Measurements from ENCODE around the gene INPP5K.

The INPP5K gene

GRCh38 chr17:1516388-1517161 is at the start of gene INPP5K (continued):
- TF ChIP-seq, protein P1, sequence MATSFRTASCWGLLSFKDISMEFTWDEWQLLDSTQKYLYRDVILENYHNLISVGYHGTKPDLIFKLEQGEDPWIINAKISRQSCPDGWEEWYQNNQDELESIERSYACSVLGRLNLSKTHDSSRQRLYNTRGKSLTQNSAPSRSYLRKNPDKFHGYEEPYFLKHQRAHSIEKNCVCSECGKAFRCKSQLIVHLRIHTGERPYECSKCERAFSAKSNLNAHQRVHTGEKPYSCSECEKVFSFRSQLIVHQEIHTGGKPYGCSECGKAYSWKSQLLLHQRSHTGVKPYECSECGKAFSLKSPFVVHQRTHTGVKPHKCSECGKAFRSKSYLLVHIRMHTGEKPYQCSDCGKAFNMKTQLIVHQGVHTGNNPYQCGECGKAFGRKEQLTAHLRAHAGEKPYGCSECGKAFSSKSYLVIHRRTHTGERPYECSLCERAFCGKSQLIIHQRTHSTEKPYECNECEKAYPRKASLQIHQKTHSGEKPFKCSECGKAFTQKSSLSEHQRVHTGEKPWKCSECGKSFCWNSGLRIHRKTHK (tag by site-specific recombination; IDR thresholded peaks at IDR 0.05), result no peak
- TF ChIP-seq SCRT1 (tag by site-specific recombination; IDR thresholded peaks at IDR 0.05; ENCODE audit: borderline replicate concordance) (no peak), REPIN1 (tag by site-specific recombination; IDR thresholded peaks at IDR 0.05; ENCODE audit: low read depth) (no peak), RBAK (tag by site-specific recombination; IDR thresholded peaks at IDR 0.05) (no peak), ZNF23 (tag by site-specific recombination; IDR thresholded peaks at IDR 0.05; ENCODE audit: borderline replicate concordance) (no peak), ZNF629 (tag by site-specific recombination; IDR thresholded peaks at IDR 0.05) (peak; percentile 84), ZNF600 (tag by site-specific recombination; IDR thresholded peaks at IDR 0.05) (peak; percentile 64), GLIS2 (tag by site-specific recombination; IDR thresholded peaks at IDR 0.05) (peak; percentile 81), ZNF391 (tag by site-specific recombination; IDR thresholded peaks at IDR 0.05; ENCODE audit: borderline replicate concordance, low read depth) (no peak), ZNF518A (tag by site-specific recombination; conservative IDR thresholded peaks at IDR 0.05; ENCODE audit: low read depth) (peak; percentile 56), PBX3 (CRISPR knock-in tag; IDR thresholded peaks at IDR 0.05) (no peak), ZNF501 (tag by site-specific recombination; IDR thresholded peaks at IDR 0.05) (0 out of 2 replicates have a peak, but pooled peaks have one; percentile 75), ZBTB21 (tag by site-specific recombination; IDR thresholded peaks at IDR 0.05) (no peak), ZSCAN30 (tag by site-specific recombination; IDR thresholded peaks at IDR 0.05) (no peak), BCL11A (tag by site-specific recombination; IDR thresholded peaks at IDR 0.05; ENCODE audit: low read depth) (no peak), BCL11B (tag by site-specific recombination; IDR thresholded peaks at IDR 0.05; ENCODE audit: low read depth) (0 out of 2 replicates have a peak, but pooled peaks have one; percentile 18), ZSCAN23 (tag by site-specific recombination; IDR thresholded peaks at IDR 0.05) (no peak), IKZF3 (tag by site-specific recombination; IDR thresholded peaks at IDR 0.05) (no peak), ZNF791 (tag by site-specific recombination; IDR thresholded peaks at IDR 0.05) (no peak), ZNF561 (tag by site-specific recombination; IDR thresholded peaks at IDR 0.05; ENCODE audit: borderline replicate concordance) (no peak; the same call in 1 of the 2 replicates), ZNF776 (tag by site-specific recombination; IDR thresholded peaks at IDR 0.05; ENCODE audit: borderline replicate concordance) (no peak), ZNF24 (tag by site-specific recombination; IDR thresholded peaks at IDR 0.05) (no peak; the same call in 1 of the 2 replicates), HOXC10 (CRISPR knock-in tag; IDR thresholded peaks at IDR 0.05) (no peak), ZNF529 (tag by site-specific recombination; IDR thresholded peaks at IDR 0.05; ENCODE audit: insufficient replicate concordance) (no peak), KLF16 (tag by site-specific recombination; IDR thresholded peaks at IDR 0.05) (0 out of 2 replicates have a peak, but pooled peaks have one; percentile 65)
- TF ChIP-seq, protein P2, sequence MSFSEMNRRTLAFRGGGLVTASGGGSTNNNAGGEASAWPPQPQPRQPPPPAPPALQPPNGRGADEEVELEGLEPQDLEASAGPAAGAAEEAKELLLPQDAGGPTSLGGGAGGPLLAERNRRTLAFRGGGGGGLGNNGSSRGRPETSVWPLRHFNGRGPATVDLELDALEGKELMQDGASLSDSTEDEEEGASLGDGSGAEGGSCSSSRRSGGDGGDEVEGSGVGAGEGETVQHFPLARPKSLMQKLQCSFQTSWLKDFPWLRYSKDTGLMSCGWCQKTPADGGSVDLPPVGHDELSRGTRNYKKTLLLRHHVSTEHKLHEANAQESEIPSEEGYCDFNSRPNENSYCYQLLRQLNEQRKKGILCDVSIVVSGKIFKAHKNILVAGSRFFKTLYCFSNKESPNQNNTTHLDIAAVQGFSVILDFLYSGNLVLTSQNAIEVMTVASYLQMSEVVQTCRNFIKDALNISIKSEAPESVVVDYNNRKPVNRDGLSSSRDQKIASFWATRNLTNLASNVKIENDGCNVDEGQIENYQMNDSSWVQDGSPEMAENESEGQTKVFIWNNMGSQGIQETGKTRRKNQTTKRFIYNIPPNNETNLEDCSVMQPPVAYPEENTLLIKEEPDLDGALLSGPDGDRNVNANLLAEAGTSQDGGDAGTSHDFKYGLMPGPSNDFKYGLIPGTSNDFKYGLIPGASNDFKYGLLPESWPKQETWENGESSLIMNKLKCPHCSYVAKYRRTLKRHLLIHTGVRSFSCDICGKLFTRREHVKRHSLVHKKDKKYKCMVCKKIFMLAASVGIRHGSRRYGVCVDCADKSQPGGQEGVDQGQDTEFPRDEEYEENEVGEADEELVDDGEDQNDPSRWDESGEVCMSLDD (tag by site-specific recombination; IDR thresholded peaks at IDR 0.05), result peak; percentile 96
- TF ChIP-seq, protein P3, sequence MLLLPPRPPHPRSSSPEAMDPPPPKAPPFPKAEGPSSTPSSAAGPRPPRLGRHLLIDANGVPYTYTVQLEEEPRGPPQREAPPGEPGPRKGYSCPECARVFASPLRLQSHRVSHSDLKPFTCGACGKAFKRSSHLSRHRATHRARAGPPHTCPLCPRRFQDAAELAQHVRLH (tag by site-specific recombination; IDR thresholded peaks at IDR 0.05), result no peak

Measured in HEK293 (cell line).